Left kidney (tissue), 2 donors: ENCODE results near the gene DNAJB12. TPM values are rescaled to one million over a fixed set of nuclear protein-coding genes. Genes with fewer than 3 reads are reported as not detected.
"Not testable (repeated sequence)": the region's sequence is repeated elsewhere in the genome, so short reads cannot be mapped to it uniquely, and the experiment has no call there.

Experiments
- DNase-seq: peaks from one replicate; pipeline ENCODE4 v3.0.0-alpha.2; 2013
- polyA plus RNA-seq: library from polyadenylated mRNA; unstranded; fragments of 120-200 nt; gene quantifications from one replicate; pipeline ENCODE4 v1.2.1, GENCODE V29; 2013; ENCODE audit not compliant: insufficient read length

DNAJB12 gene
- polyA plus RNA-seq, 1 donor: 34.9 TPM

GRCh38 chr10:72332423-72333111 lies 22.2 kb downstream of the DNAJB12 start:
- DNase-seq: no peak

- peak; percentile 88 for DNase-seq
Observed at GRCh38 chr10:72331575-72332422, 22.9 kb downstream of the DNAJB12 start.

GRCh38 chr10:72330069-72330426 lies 24.7 kb downstream of the DNAJB12 start:
- no peak for DNase-seq

GRCh38 chr10:72329290-72330068 lies 25.2 kb downstream of the DNAJB12 start:
- DNase-seq: no peak

- no peak for DNase-seq
Observed at GRCh38 chr10:72328829-72329204, 25.9 kb downstream of the DNAJB12 start.

- no peak for DNase-seq
Observed at GRCh38 chr10:72328045-72328828, 26.5 kb downstream of the DNAJB12 start.

GRCh38 chr10:72326665-72327603 lies 27.8 kb downstream of the DNAJB12 start:
- DNase-seq: not testable (repeated sequence)

- peak; percentile 88 for DNase-seq
Observed at GRCh38 chr10:72325243-72326175, 29.2 kb downstream of the DNAJB12 start.

- DNase-seq: no peak
Observed at GRCh38 chr10:72323771-72324191, 30.9 kb downstream of the DNAJB12 start.

- DNase-seq: no peak
Observed at GRCh38 chr10:72323108-72323749, 31.5 kb downstream of the DNAJB12 start.

- DNase-seq: no peak
Observed at GRCh38 chr10:72322280-72323058, 32.2 kb downstream of the DNAJB12 start.

GRCh38 chr10:72322030-72322279 lies 32.8 kb downstream of the DNAJB12 start:
- DNase-seq: no peak

- DNase-seq: no peak
Observed at GRCh38 chr10:72321248-72322029, 33.3 kb downstream of the DNAJB12 start.

- DNase-seq: no peak
Observed at GRCh38 chr10:72320676-72321247, 34.0 kb downstream of the DNAJB12 start.

GRCh38 chr10:72319416-72320254 lies 35.1 kb downstream of the DNAJB12 start:
- peak; percentile 78 for DNase-seq
